Measurements from ENCODE around the gene PPP1R3C.

The PPP1R3C gene

DNA sequence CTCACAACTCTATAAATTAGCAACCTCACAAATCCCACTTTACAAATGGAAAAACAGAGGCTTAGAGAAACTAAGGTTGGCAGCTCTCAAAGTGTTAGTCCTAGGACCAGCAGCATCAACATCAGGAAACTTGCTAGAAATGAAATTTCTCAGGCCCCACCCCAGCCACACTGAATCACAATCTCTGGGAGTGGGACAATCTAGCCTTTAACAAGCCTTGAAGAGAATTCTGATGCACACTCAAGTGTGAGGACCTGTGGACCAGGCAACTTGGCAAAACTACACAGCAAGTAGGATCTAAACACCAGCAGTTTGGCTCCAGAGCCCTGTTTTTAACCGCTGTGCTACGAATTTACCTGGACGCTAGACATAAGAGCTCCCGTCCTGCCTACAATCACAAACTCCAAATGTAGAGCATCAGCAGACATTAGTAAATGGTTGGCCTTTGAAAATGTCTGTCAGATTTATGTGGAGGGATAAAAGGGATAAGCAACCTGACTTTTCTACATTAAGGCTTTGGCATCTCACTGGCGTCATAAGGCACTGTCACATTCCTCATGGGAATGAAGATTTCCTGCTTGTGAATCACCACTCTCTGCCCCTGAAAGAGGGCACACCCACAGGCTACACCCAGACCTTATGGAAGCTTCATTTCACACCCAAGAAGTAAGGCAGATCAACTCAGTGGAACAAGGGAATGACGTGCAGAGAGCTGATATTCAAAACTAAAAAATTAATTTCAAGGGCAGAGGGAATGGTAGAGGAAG is 34.5 kb downstream of the PPP1R3C start:
- H3K4me1 Mint-ChIP-seq = no peaks in the 10 kb centered on the region
- H3K36me3 Mint-ChIP-seq = no peaks in the 10 kb centered on the region
- DNase-seq (ENCODE audit: low spot score in 2 of 2) (no peak), ATAC-seq (ENCODE audit: low read depth) (no peak)
- H3K27me3 Mint-ChIP-seq = peaks cover 8% of the 10 kb centered on the region
- no peak overlapping the region for H3K4me3 Mint-ChIP-seq
- no peaks in the 10 kb centered on the region for H3K9me3 Mint-ChIP-seq
- no peak overlapping the region for H3K27ac Mint-ChIP-seq

DNA sequence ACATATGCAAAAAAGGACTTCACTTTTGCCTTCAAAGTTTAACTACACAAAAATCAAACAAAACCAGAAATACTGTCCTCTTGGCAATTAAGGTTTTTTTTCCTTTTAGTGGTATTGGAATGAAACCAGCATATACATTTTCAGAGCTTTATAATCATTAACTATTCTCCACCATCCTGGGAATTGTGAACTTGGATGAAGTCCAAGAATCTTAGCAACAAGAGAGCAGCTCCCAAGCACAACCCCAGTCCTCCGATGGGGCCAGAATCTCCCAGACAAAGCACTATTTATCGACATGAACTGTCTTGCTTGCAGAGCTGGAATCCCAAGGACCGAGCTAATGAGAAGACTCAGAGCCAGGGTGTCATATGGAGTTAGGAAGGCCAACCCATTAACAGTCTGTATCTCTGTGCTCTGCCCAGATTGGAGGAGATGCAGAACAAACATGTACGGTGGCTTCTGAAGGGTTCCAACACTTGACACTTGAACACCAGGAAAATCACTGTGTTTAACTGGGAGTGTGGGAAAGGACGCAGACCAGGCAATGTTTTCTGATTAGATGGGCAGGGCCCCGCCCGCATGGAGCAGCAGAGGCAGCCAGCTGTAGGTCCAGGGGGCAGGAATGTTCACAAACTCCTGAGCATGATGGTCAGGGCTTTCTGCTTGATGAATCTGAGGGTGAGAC is 35.5 kb downstream of the PPP1R3C start:
- Mint-ChIP-seq H3K27me3 (peaks cover 8% of the 10 kb centered on the region), H3K27ac (no peak overlapping the region), H3K9me3 (no peaks in the 10 kb centered on the region), H3K36me3 (no peaks in the 10 kb centered on the region), H3K4me1 (no peaks in the 10 kb centered on the region), H3K4me3 (no peak overlapping the region)
- no peak for ATAC-seq (ENCODE audit: low read depth)
- DNase-seq (ENCODE audit: low spot score in 2 of 2) = no peak

DNA sequence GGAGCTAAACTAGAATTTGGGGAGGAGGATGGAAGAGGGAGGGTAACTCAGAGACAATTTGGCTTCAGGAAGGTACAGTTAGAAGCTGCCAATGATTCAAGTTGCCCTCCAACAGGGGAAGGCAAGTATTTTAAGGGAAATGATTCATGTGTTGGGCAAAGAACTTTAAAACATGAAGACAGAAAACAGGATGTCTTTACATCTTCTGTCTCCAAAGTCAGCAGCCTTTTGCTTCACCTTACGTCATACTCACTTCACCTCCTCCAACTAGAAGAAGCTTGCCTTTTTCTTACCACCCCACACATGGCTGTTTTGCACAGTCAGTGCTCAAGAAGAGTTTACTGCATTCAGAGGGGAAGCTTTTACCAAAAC is 36.1 kb downstream of the PPP1R3C start:
- peaks cover 8% of the 10 kb centered on the region for H3K27me3 Mint-ChIP-seq
- ATAC-seq (ENCODE audit: low read depth) (no peak), DNase-seq (ENCODE audit: low spot score in 2 of 2) (no peak)
- no peak overlapping the region for H3K27ac Mint-ChIP-seq
- H3K36me3 Mint-ChIP-seq = no peaks in the 10 kb centered on the region
- H3K9me3 Mint-ChIP-seq = no peaks in the 10 kb centered on the region
- H3K4me1 Mint-ChIP-seq = no peaks in the 10 kb centered on the region
- H3K4me3 Mint-ChIP-seq = no peak overlapping the region

GRCh38 chr10:91593834-91594233 is 39.0 kb downstream of the PPP1R3C start:
- peaks cover 12% of the 10 kb centered on the region for H3K27me3 Mint-ChIP-seq

GRCh38 chr10:91593366-91593765 is 39.5 kb downstream of the PPP1R3C start:
- Mint-ChIP-seq H3K4me3 (no peak overlapping the region), H3K27ac (no peak overlapping the region), H3K9me3 (no peaks in the 10 kb centered on the region), H3K4me1 (no peaks in the 10 kb centered on the region), H3K36me3 (no peaks in the 10 kb centered on the region), H3K27me3 (peaks cover 14% of the 10 kb centered on the region)
- DNase-seq (ENCODE audit: low spot score in 2 of 2) (no peak), ATAC-seq (ENCODE audit: low read depth) (no peak)

More at GRCh38 chr10:91593834-91594233, 39.0 kb downstream of the PPP1R3C start:
- no peaks in the 10 kb centered on the region for H3K4me1 Mint-ChIP-seq
- H3K4me3 Mint-ChIP-seq = no peak overlapping the region
- no peaks in the 10 kb centered on the region for H3K9me3 Mint-ChIP-seq
- ATAC-seq (ENCODE audit: low read depth) (no peak), DNase-seq (ENCODE audit: low spot score in 2 of 2) (no peak)
- H3K27ac Mint-ChIP-seq = no peak overlapping the region
- no peaks in the 10 kb centered on the region for H3K36me3 Mint-ChIP-seq

- Mint-ChIP-seq H3K36me3 (no peaks in the 10 kb centered on the region), H3K4me3 (no peak overlapping the region), H3K27ac (no peak overlapping the region), H3K4me1 (no peaks in the 10 kb centered on the region), H3K27me3 (peaks cover 15% of the 10 kb centered on the region), H3K9me3 (no peaks in the 10 kb centered on the region)
- ATAC-seq (ENCODE audit: low read depth) = no peak
- no peak for DNase-seq (ENCODE audit: low spot score in 2 of 2)
Measured at GRCh38 chr10:91592266-91592975, 40.5 kb downstream of the PPP1R3C start.

- Mint-ChIP-seq H3K27ac (no peak overlapping the region), H3K36me3 (no peaks in the 10 kb centered on the region), H3K4me3 (no peak overlapping the region), H3K9me3 (no peaks in the 10 kb centered on the region), H3K4me1 (no peaks in the 10 kb centered on the region), H3K27me3 (peaks cover 15% of the 10 kb centered on the region)
- no peak for ATAC-seq (ENCODE audit: low read depth)
- no peak for DNase-seq (ENCODE audit: low spot score in 2 of 2)
Measured at GRCh38 chr10:91591797-91592174, 41.1 kb downstream of the PPP1R3C start.

GRCh38 chr10:91590904-91591796 is 41.7 kb downstream of the PPP1R3C start:
- peaks cover 18% of the 10 kb centered on the region for H3K27me3 Mint-ChIP-seq
- H3K9me3 Mint-ChIP-seq = no peaks in the 10 kb centered on the region
- ATAC-seq (ENCODE audit: low read depth) (no peak), DNase-seq (ENCODE audit: low spot score in 2 of 2) (no peak)
- H3K27ac Mint-ChIP-seq = no peak overlapping the region
- H3K4me3 Mint-ChIP-seq = no peak overlapping the region
- no peaks in the 10 kb centered on the region for H3K36me3 Mint-ChIP-seq
- H3K4me1 Mint-ChIP-seq = no peaks in the 10 kb centered on the region

DNA sequence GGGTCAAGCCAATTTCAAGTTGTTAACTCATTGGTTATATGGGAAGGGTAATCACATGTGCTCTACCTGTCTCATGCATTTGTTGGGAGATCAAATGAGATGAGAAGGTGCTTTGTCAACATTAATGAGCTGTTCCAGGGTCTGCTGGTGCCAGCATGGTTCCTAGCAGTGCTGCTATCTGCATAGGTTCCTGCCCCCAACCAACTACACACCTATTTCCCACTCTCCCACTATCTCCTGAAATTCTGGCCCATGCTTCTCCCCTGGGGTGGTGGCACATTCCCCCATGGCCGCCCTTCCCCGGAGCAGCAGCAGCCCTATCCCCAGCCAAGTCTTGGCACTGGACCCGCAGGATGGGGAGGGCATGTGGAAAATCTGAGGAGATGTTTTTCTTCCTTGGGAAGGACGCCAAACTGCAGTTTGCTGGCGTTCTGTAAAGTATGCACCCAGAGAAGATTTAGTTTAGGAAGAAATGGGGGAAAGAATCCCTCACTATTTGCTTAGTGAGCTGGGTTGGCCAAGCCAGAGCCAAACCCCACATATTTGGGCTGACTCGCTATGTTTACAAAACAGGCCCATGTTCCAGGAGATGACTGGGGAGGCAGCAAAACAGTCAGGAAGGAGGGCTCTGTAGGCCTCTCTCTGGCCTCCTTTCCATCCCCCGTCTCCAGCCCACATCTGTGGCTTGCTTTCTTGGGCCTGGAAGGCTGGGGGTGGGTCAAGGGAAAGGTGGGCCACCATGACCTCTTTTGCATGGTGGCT is 42.5 kb downstream of the PPP1R3C start:
- H3K36me3 Mint-ChIP-seq = no peaks in the 10 kb centered on the region
- no peaks in the 10 kb centered on the region for H3K4me1 Mint-ChIP-seq
- ATAC-seq (ENCODE audit: low read depth) (no peak), DNase-seq (ENCODE audit: low spot score in 2 of 2) (no peak)
- H3K27ac Mint-ChIP-seq = no peak overlapping the region
- H3K27me3 Mint-ChIP-seq = peaks cover 19% of the 10 kb centered on the region
- H3K4me3 Mint-ChIP-seq = no peak overlapping the region
- H3K9me3 Mint-ChIP-seq = no peaks in the 10 kb centered on the region

- Mint-ChIP-seq H3K27ac (no peak overlapping the region), H3K27me3 (peaks cover 21% of the 10 kb centered on the region), H3K9me3 (no peaks in the 10 kb centered on the region), H3K4me1 (no peaks in the 10 kb centered on the region), H3K36me3 (no peaks in the 10 kb centered on the region), H3K4me3 (no peak overlapping the region)
- no peak for DNase-seq (ENCODE audit: low spot score in 2 of 2)
- ATAC-seq (ENCODE audit: low read depth) = no peak
Measured at GRCh38 chr10:91589658-91590035, 43.2 kb downstream of the PPP1R3C start.

DNA sequence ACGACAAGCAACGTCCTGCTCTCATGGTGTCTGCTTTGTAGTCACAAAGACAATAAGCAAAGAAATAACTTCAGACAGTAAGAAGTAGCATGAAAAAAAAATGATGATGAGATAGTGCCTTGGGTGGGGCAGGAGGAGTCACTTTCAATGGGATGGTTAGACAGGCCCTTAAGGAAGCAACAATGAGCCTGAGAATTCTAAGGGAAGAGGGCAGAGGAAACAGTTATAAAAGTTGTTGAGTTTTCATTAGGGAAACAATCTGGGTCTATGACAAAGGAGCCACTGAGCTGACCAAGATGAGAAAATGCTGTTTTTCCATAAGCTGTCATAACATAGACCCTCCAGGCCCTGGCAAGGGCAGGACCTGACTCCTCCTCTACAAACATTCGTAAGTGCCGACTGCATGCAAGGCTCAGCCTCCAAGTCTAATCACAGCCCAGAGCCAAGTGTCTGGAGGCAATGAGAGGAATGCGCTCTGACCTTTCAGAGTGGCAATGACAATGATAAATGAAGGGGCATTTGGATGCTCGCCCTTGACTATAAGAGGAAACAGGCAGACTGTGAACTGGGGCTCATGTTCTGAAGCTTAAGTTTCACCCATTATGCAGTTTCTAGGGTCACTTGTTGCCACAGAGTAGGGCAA is 43.7 kb downstream of the PPP1R3C start:
- H3K4me1 Mint-ChIP-seq = no peaks in the 10 kb centered on the region

GRCh38 chr10:91587710-91588638 is 44.9 kb downstream of the PPP1R3C start:
- ATAC-seq (ENCODE audit: low read depth) = no peak
- DNase-seq (ENCODE audit: low spot score in 2 of 2) = no peak
- Mint-ChIP-seq H3K27me3 (peaks cover 21% of the 10 kb centered on the region), H3K27ac (no peak overlapping the region), H3K4me1 (no peaks in the 10 kb centered on the region), H3K9me3 (no peaks in the 10 kb centered on the region), H3K36me3 (no peaks in the 10 kb centered on the region), H3K4me3 (no peak overlapping the region)

More for the DNA sequence above, 43.7 kb downstream of the PPP1R3C start:
- Mint-ChIP-seq H3K4me3 (no peak overlapping the region), H3K27me3 (peaks cover 21% of the 10 kb centered on the region), H3K36me3 (no peaks in the 10 kb centered on the region), H3K9me3 (no peaks in the 10 kb centered on the region), H3K27ac (no peak overlapping the region)
- DNase-seq (ENCODE audit: low spot score in 2 of 2) = no peak
- ATAC-seq (ENCODE audit: low read depth) = no peak

All from memory B cell (primary cell).